NCI-H446 (cell line): ENCODE results near the gene XAGE1B.
"Not testable (repeated sequence)": the region's sequence is repeated elsewhere in the genome, so short reads cannot be mapped to it uniquely, and the experiment has no call there.

ENCODE experiments used
- DNase-seq, 2 experiments: peaks; one replicate each; lab custom pipeline; 2025; lab: John Stamatoyannopoulos, UW

Gene XAGE1B, protein sequence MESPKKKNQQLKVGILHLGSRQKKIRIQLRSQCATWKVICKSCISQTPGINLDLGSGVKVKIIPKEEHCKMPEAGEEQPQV

DNA sequence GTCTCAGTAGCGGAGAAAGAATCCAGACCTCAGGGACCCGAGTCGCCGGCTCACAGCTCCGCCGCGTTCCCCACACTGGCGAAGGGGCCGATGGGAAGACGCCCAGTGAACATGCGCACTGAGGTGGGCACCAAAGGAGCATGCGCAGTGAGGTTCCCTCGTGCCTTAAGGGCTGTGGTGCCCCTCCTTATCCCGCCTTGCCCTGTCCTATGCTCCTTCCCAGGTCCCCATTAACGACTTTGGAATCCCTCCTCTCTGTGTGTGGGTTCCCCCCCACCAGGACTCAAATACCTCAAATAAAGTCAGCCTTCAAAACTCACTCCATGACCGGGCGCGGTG lies at the start of gene XAGE1B:
TSS of gene XAGE1B (minus strand) at position 77 of the 339 bp plus-strand sequence. CDS start 1,536 bp downstream, outside the sequence.
- DNase-seq: not testable (repeated sequence)

DNA sequence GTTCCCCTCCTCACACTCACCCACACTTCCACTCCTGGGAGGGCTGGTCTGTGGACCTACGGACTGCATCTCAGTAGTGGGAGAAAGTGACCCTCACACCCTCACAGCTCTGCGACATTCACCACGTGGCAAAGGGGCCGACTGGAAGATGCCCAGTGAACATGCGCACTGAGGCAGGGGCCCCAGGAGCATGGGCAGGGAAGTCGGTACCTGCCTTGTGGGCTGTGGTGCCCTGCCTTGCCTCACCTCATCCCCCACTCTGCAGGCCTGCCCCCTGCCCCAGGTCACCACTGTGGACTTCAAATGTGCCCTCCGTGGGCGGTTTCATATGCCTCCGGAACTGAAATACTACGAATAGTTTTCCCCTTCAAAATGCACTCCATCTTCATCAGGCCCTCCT lies 46.2 kb upstream of the XAGE1B start:
- DNase-seq: no peak

DNA sequence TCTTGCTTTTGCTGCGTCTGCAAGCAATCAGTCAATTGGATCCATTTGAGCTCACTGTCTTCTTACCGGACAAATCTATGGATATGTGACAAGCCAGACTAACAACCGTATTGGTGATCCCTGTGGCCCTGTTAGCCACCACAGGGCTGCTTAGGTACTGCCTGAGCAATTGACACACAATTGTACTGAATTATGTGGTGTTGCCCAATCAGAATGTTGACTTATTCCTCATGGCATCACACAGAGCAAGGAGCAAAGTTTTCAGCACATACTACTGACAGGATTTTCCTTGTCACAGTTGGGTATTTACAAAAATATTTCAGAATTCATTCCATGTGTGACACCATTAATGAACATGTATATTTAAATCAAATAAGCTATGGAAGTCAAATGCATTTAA lies 41.3 kb upstream of the XAGE1B start:
- no peak for DNase-seq

DNA sequence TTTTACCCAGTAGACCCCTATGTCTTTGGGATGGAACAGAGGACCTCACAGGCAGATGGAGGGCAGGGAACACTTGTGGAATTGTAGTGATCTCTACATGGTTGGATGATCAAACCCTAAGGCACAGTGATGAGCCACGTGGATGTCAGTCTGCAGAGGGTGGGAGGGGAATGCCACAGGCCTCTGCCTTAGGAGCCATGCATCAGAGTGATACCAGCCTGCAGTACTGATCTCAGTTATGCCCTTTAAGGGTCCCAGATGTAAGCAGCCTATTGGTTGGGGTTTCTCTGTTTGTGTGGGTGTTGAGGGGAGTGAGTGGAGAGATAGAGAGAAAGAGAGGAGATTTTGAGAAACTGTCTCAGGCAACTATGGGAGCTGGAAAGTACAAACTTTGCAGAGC lies 39.9 kb upstream of the XAGE1B start:
- no peak for DNase-seq

DNA sequence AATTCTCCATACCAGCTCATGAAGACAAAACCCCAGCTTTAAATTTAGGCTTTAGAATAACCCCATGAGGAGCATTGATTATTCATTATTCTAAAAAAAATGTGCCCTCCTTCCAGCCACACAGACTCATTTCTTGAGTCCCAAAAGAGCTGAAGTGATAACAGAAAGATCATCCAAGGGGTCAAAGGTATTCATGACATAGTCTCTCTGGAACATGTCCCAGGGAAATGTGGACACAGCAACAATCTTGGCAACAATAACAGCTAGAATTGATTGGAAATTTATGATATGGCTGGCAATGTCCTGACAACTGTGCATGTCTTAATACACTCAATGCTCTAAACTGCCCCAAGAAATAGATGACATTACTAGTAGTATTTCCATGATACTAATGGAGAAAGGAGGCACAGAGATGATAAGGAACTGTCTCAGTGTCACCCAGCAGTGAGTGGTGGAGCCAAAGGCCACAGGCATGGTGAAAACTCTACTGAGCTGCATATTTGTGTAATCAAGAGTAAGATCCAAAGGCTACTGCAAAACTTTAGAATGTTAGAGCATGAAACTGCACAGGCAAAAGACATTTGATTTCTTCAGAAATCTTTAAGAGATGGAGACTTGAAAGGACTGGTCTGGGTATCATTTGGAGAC lies 37.3 kb upstream of the XAGE1B start:
- no peak for DNase-seq

DNA sequence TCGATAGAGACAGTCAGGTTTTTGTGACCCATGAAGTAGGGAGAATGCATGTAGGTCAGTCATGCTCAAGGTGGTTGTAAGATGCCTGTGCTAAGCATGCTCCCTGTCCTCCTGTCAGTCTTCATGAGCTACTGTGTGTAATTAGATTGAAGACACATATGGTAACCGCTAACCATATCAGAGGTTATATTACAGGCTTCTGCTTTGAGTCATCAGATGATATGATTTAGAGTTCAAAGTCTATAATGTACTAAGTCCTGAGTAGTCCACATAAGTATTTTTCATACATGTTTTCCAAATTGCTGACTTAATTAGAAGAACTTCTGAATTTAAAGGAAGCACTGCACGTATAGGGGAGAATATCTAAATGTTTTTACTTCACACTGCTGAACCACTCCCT lies 31.9 kb upstream of the XAGE1B start:
- DNase-seq: not testable (repeated sequence)

DNA sequence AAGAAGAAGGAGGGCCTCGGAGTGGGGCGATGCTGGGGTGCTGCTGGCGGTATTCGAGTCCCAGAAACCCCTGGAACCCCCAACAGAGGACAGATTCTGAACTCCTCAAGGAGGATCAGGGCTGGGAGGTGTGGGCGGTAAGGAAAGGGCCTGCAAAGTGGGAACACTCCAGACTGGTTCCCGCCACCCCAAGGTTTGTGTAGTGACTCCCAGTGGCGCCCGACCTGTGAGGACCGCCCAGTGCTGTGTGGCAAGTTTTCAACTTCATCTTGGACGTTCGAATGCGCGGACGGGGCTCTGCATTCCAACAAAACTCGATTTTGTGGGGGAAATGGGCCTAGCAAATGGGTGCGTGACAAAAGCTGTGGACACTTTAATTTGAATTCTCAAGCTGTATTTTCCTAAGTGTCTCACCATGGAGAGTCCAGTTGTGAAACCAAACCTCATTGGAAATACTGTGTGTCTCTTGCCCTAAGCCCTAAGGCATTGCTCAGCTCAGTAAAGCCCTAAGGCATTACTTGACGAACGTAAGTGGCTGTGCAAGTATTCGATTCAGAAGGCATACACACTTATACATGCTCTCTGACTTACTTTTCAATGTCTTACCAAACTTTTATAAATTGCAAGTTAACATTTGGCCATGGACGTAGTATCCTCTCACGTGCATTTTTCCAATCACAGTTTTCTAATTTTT lies 27.4 kb upstream of the XAGE1B start:
- DNase-seq: no peak

DNA sequence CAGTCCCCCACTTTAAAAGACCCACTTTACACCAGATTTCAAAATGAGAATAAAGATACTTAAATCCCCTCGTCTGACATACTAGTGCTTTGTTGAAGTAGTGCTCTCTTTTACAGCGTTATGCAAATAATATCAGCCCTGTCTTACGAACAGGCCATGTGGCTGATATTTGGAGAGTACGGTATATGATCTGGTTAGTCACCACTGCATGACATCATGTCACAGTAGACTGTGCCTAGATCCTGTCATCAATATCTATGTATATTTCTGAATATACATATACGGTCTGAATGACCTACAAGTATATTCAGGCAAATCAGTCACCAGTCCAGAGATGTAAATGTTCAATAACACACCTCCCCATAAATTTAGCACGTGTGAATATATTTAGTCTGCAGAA lies 25.4 kb upstream of the XAGE1B start:
- DNase-seq: no peak

DNA sequence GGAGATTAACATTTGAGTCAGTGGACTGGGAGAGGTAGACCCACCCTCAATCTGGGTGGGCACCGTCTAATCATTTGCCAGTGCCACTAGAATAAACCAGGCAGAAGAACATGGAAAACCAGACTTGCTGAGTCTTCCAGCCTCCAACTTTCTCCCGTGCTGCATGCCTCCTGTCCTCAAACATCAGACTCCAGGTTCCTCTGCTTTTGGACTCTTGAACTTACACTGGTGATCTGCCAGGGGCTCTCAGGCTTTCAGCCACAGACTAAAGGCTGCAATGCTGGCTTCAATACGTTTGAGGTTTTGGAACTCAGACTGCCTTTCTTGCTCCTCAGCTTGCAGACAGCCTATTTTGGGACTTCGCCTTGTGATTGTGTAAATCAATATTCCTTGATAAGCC lies 24.2 kb upstream of the XAGE1B start:
- not testable (repeated sequence) for DNase-seq

DNA sequence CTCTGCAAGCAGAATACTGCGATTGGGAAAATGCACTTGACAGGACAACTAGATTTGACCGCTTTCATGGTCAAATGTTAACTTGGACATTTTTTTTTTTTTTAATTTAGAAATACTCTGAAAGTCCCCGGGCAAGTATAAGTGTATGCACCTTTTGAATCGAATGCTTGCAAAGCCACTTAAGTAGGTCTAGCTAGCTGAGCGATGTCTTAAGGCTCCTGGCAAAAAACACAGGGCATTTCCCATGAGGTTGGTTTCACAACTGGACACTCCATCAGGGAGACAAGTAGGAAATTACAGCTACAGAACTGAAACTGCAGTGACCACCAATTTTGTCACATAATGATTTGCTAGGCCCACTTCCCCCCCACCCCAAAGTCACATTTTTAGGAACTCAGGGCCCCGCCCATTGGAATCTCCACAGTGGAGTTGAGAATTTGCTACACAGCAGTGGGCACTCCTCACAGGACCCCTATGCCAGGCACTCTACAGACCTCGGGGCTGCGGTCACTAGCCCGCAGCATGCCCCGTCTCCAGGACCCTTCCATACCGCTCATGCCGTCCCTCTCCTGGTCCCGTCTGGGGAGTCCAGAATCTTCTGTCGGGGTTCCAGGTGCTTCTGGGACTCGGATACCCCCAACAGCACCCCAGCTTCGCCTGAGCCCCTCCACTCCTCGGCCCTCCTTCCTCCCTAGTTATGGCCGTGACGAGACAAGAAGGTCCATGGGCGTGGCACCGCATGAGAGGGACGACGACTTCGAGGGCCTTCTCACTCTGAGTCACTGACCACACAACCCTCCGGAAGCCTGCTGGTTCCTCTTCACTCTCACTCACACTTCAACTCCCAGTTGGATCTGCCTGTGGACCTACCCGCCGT lies 515 bp downstream of the XAGE1B start:
- not testable (repeated sequence) for DNase-seq

DNA sequence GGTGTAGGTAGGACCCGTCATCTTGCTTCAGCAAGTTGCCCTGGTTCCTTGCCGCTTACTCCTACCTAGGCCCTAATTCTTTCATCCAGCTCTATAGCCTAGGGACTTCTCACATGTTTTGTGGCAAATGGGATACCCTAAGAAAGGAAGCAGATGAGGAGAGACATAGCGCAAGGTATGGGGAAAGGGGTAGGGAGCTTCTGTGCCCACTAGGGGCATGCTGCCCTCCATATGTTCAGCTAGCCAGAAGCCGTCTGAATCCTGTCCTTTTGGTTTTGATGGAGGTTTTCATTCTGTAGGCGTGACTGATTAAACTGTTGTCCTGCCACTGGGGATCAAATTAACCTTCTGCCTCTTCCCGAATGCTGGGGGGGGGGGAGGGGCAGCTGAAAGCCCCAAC lies 5.7 kb downstream of the XAGE1B start:
- DNase-seq: not testable (repeated sequence)

DNA sequence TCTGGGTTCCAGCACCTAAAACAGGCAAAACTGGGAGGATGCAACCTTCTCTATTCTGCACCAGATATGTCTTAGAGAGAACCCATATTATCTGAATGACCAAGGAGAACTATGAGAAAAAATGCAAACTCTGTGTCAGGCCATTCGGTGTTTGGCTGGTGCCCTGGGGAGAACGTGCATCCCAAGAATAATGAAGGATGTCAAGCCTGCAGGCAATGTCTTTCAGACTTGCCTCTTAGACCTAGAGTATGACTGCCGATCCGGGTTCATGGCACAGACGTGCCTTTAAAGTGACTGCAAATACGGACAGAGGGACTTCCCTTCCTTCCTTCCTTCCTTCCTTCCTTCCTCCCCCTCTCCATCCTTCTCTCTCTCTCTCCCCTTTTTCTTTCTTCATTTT lies 6.9 kb downstream of the XAGE1B start:
- no peak for DNase-seq

DNA sequence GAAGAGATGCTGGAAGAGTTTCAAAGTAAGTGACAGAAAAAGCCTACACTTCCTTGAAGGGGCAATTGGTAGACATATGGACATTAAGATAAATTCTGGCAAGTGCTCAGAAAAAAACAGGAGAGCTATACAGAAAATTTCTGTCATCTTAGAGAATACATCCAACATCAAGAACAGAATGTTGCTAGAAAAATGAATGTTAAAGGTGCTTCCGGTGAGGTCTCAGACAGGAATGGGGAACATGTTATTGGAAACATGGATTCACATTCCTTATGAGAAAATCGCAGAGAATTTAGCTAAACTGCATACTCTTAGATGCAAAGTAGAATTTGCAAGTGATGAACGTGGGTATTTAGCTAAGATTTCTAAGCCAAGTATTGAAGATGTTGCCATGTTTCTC lies 9.5 kb downstream of the XAGE1B start:
- no peak for DNase-seq

DNA sequence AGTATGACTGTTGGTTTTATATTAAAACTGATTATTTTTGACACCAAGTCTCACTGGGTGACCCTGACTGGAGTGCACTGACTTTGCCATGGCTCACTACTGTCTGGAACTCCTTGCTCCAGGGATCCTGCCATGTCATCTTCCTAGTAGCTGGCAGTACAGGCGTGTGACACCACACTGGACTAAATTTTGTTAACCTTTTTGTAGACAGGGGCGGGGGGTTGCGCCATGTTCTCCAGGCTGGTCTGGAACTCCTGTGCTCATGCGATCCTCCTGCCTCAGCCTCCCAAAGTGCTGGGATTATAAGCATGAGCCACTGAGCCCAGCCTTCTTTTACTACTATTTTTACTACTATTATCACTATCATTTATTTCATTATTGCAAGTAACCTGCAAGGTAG lies 12.3 kb downstream of the XAGE1B start:
- no peak for DNase-seq

DNA sequence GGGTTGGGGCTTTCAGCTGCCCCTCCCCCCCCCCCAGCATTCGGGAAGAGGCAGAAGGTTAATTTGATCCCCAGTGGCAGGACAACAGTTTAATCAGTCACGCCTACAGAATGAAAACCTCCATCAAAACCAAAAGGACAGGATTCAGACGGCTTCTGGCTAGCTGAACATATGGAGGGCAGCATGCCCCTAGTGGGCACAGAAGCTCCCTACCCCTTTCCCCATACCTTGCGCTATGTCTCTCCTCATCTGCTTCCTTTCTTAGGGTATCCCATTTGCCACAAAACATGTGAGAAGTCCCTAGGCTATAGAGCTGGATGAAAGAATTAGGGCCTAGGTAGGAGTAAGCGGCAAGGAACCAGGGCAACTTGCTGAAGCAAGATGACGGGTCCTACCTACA lies 15.5 kb downstream of the XAGE1B start:
- not testable (repeated sequence) for DNase-seq

DNA sequence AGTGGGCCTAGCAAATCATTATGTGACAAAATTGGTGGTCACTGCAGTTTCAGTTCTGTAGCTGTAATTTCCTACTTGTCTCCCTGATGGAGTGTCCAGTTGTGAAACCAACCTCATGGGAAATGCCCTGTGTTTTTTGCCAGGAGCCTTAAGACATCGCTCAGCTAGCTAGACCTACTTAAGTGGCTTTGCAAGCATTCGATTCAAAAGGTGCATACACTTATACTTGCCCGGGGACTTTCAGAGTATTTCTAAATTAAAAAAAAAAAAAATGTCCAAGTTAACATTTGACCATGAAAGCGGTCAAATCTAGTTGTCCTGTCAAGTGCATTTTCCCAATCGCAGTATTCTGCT lies 20.5 kb downstream of the XAGE1B start:
- DNase-seq: not testable (repeated sequence)

DNA sequence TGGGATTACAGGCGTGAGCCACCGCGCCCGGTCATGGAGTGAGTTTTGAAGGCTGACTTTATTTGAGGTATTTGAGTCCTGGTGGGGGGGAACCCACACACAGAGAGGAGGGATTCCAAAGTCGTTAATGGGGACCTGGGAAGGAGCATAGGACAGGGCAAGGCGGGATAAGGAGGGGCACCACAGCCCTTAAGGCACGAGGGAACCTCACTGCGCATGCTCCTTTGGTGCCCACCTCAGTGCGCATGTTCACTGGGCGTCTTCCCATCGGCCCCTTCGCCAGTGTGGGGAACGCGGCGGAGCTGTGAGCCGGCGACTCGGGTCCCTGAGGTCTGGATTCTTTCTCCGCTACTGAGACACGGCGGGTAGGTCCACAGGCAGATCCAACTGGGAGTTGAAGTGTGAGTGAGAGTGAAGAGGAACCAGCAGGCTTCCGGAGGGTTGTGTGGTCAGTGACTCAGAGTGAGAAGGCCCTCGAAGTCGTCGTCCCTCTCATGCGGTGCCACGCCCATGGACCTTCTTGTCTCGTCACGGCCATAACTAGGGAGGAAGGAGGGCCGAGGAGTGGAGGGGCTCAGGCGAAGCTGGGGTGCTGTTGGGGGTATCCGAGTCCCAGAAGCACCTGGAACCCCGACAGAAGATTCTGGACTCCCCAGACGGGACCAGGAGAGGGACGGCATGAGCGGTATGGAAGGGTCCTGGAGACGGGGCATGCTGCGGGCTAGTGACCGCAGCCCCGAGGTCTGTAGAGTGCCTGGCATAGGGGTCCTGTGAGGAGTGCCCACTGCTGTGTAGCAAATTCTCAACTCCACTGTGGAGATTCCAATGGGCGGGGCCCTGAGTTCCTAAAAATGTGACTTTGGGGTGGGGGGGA lies 21.1 kb downstream of the XAGE1B start, which contains the start of gene XAGE1A:
TSS of gene XAGE1A (plus strand) at position 264 of the 874 bp plus-strand sequence. CDS start 1,554 bp downstream, outside the sequence.
- DNase-seq: not testable (repeated sequence)

DNA sequence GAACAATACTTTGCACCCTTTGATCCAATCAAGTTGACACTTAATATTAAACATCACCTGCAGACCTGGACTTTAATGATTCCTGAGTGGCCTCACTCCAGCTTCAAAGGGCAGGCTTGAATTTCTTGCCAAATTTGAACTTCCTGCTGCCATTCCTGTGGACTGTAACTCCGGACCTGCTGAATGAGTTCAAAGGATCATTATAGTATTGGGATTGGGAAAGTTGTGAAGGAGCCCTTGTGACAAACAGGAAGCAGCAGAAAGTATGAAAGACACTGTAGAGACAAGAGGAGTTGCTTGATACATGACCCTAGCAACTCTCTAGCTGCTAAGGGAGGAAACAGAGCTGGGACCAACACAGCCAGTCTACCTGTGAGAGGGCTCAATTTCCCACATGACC lies 45.6 kb downstream of the XAGE1B start:
- not testable (repeated sequence) for DNase-seq
